Measurements from ENCODE around the gene AMOTL2.

- TF ChIP-seq POLR2AphosphoS5 (IDR thresholded peaks at IDR 0.05; ENCODE audit: insufficient read depth, low read depth, low read length) (no peak), CTCF (IDR thresholded peaks at IDR 0.05; ENCODE audit: extremely low read depth in 1 of 2, insufficient read depth in 1 of 2, low read depth in 1 of 2, low read length in 2 of 2) (no peak), POLR2A (IDR thresholded peaks at IDR 0.05; ENCODE audit: low read depth, low read length) (no peak), EZH2 (IDR thresholded peaks at IDR 0.05; ENCODE audit: borderline replicate concordance, low read depth, low read length, severe bottlenecking) (no peak)
These were observed 34.3 kb downstream of the AMOTL2 start for GRCh38 chr3:134339913-134340312.

Measured in endothelial cell of umbilical vein (primary cell).